Chondrocyte (in vitro differentiated cells): Measurements from ENCODE around the gene CDC34. TPM values are rescaled to one million over a fixed set of nuclear protein-coding genes. Genes with fewer than 3 reads are reported as not detected.
A peak's percentile ranks its signal among the peaks of the same experiment; 100 is the strongest.

Source experiments
- DNase-seq: peaks from one replicate; pipeline ENCODE4 v3.0.0; 2021; ENCODE audit warnings: mixed read lengths, low spot score
- H3K27ac Mint-ChIP-seq: one replicate; pipeline ENCODE4 v1.8.0; 2021; ENCODE audit warnings: mild to moderate bottlenecking, moderate library complexity, mixed read lengths; ENCODE audit not compliant: unreplicated experiment
- H3K27me3 Mint-ChIP-seq: 2 replicates; pipeline ENCODE4 v1.8.0; 2021; ENCODE audit warnings: low read depth, mixed read lengths
- H3K36me3 Mint-ChIP-seq: 2 replicates; pipeline ENCODE4 v1.8.0; 2021; ENCODE audit warnings: low read depth, mixed read lengths
- H3K4me1 Mint-ChIP-seq: 2 replicates; pipeline ENCODE4 v1.8.0; 2021; ENCODE audit warnings: low read depth, mild to moderate bottlenecking, mixed read lengths
- H3K4me3 Mint-ChIP-seq: one replicate; pipeline ENCODE4 v1.8.0; 2021; ENCODE audit warnings: mild to moderate bottlenecking, moderate library complexity, mixed read lengths; ENCODE audit not compliant: unreplicated experiment
- H3K9me3 Mint-ChIP-seq: 2 replicates; pipeline ENCODE4 v1.8.0; 2021; ENCODE audit warnings: low read depth, mixed read lengths
- total RNA-seq: library from RNA; stranded (reverse); gene quantifications from 3 replicates; pipeline ENCODE4 v1.2.1, GENCODE V29; 2021
- TF ChIP-seq, protein P1 (sequence below): fragments of 200-600 bp; sonication (generic); IDR thresholded peaks from 2 replicates; pipeline ENCODE4 v1.5.0; 2021; ENCODE audit warnings: antibody characterized with exemption, mild to moderate bottlenecking, moderate library complexity

The CDC34 gene
- total RNA-seq, 1 donor from 2014 or later, result 66.9 TPM

DNA sequence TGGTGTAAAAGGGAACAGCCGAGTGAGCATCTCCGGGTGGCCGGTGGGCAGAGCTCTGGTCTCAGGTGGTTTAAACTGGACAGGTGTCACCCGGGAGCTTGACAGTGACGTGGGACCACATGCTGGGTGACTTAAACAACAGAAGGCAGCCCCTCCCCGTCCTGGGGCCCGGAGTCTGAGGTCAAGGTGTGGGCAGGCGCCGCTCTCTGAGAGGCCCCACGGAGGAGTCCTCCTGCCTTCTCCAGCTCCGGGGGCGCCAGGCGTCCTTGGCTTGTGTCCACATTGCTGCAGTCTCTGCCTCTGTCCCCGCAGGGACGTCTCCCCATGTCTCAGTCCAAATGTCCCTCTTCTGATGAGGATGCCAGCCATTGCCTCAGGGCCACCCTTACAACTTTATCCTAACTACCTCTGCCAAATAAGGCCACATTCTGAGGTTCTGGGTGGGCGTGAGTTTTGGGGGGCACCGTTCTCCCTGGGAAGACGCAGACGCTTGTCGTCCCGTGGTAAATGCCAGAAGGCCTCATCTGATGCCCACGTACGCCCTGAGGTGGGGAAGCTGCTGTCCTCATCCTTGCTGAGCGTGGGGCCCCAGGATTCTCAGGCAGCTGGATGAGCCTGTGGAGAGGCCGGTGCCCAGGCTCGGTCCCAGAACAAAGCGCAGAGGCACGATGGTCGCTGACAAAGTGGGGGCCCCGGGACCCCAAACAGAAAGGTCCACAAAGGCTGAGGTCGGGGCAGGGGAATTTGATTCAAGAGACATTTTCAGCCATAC is 25.2 kb downstream of the CDC34 start:
- Mint-ChIP-seq H3K27ac (no peak overlapping the region), H3K4me3 (no peak overlapping the region), H3K36me3 (no peaks in the 10 kb centered on the region), H3K4me1 (peaks cover 6% of the 10 kb centered on the region), H3K27me3 (no peaks in the 10 kb centered on the region), H3K9me3 (no peaks in the 10 kb centered on the region)
- peak; percentile 82 for DNase-seq
- TF ChIP-seq, protein P1, sequence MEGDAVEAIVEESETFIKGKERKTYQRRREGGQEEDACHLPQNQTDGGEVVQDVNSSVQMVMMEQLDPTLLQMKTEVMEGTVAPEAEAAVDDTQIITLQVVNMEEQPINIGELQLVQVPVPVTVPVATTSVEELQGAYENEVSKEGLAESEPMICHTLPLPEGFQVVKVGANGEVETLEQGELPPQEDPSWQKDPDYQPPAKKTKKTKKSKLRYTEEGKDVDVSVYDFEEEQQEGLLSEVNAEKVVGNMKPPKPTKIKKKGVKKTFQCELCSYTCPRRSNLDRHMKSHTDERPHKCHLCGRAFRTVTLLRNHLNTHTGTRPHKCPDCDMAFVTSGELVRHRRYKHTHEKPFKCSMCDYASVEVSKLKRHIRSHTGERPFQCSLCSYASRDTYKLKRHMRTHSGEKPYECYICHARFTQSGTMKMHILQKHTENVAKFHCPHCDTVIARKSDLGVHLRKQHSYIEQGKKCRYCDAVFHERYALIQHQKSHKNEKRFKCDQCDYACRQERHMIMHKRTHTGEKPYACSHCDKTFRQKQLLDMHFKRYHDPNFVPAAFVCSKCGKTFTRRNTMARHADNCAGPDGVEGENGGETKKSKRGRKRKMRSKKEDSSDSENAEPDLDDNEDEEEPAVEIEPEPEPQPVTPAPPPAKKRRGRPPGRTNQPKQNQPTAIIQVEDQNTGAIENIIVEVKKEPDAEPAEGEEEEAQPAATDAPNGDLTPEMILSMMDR, result no peak

DNA sequence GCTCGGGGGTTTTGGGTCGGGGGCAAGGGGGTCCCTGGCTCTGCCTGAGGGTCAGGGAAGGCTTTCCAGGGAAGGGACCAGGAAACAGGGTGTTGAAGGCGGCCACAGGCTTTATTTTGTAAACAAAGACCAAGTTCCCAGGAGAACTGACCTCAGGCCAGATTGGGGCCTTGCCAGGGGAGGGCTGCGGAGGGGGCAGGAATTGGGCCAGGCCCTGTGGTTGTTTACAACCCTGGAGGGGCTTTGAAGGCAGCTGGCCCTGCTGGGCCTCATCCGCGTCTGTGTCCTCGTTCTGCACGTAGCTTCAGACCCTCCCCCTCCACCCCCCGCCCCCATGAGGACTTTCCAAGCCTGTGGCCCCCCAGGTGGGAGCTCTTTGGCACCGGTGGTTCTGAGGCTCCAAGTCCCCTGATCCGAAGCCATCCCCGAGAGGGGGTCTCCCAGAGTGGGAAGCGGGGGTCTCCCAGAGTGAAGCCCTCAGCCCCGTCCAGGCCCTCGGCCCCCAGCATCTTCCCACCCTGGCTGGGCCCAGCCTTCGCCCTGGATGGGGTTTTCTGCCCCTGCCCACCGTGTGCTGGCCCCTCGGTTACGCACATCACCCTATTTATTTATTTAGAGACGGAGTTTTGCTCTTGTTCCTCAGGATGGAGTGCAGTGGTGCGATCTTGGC is 27.3 kb downstream of the CDC34 start:
- TF ChIP-seq, protein P1, result no peak
- no peak overlapping the region for H3K27ac Mint-ChIP-seq
- DNase-seq, result peak; percentile 66
- no peaks in the 10 kb centered on the region for H3K9me3 Mint-ChIP-seq
- H3K4me3 Mint-ChIP-seq, result no peak overlapping the region
- H3K27me3 Mint-ChIP-seq, result no peaks in the 10 kb centered on the region
- H3K4me1 Mint-ChIP-seq, result peaks cover 6% of the 10 kb centered on the region
- no peaks in the 10 kb centered on the region for H3K36me3 Mint-ChIP-seq

- Mint-ChIP-seq H3K36me3 (no peaks in the 10 kb centered on the region), H3K9me3 (no peaks in the 10 kb centered on the region), H3K27ac (no peak overlapping the region), H3K4me1 (peaks cover 6% of the 10 kb centered on the region), H3K27me3 (no peaks in the 10 kb centered on the region), H3K4me3 (no peak overlapping the region)
- TF ChIP-seq, protein P1, result no peak
- no peak for DNase-seq
Observed at GRCh38 chr19:560121-560520, 28.6 kb downstream of the CDC34 start.

GRCh38 chr19:566403-566802 is 34.8 kb downstream of the CDC34 start:
- H3K4me3 Mint-ChIP-seq, result no peak overlapping the region
- no peak for DNase-seq

GRCh38 chr19:566844-567243 is 35.3 kb downstream of the CDC34 start:
- TF ChIP-seq, protein P1, result no peak
- peaks cover 13% of the 10 kb centered on the region for H3K4me1 Mint-ChIP-seq
- no peaks in the 10 kb centered on the region for H3K36me3 Mint-ChIP-seq
- H3K27me3 Mint-ChIP-seq, result no peaks in the 10 kb centered on the region
- no peak for DNase-seq
- H3K4me3 Mint-ChIP-seq, result no peak overlapping the region
- H3K9me3 Mint-ChIP-seq, result no peaks in the 10 kb centered on the region
- H3K27ac Mint-ChIP-seq, result no peak overlapping the region

More at GRCh38 chr19:566403-566802, 34.8 kb downstream of the CDC34 start:
- Mint-ChIP-seq H3K9me3 (no peaks in the 10 kb centered on the region), H3K4me1 (peaks cover 9% of the 10 kb centered on the region), H3K36me3 (no peaks in the 10 kb centered on the region), H3K27me3 (no peaks in the 10 kb centered on the region), H3K27ac (no peak overlapping the region)
- TF ChIP-seq, protein P1, result no peak
